Activated CD8-positive, alpha-beta memory T cell treated with anti-CD3 and anti-CD28 coated beads, Interleukin-2, amount 50 U/mL, for 48 hours (primary cell): ENCODE data around the gene SCCPDH.

Experiments used
- DNase-seq: peaks from one replicate; pipeline ENCODE4 v3.0.0-alpha.2; 2020

SCCPDH gene

DNA sequence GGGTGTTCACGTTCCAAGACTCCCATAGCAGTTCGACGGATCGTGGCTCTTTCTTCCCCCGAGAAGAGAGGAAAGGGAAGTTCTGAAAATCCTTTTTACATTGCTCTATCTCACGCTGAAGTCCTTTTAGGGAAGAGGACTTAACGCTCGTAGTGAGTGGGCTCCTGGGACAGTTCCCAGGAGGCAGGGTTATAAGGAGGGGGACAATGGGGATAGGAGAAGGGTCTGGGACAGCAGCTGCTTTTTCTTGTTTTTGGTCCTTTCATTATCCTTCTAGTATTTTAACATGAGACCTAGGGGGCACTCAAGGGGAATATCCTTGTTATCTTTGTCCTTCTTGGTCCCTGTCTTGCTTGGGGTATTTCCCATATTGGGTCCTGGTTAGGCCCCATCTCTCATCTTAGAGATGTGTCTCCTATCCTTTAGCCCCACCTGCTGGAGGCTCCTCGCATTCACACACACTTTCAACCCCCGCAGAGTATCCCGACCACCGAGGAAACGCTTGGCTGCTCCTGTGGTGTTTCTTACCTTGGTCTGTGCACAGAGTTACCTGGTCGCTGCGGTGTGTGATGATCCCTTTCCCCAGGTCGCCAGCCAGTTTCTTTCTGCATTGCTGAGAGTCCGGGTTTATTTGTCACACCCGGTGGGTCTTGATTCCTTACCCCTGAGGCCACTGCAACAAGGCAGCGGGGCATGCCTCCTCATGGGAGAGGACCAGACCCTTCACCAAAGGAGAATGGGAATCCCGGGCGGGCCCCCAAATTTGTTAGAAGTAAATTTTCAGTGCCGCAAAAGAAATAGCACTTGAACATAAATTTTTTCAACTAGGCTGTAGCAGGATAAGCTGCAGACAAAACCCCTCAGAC is 29.7 kb downstream of the SCCPDH start:
- peak; percentile 78 for DNase-seq

DNA sequence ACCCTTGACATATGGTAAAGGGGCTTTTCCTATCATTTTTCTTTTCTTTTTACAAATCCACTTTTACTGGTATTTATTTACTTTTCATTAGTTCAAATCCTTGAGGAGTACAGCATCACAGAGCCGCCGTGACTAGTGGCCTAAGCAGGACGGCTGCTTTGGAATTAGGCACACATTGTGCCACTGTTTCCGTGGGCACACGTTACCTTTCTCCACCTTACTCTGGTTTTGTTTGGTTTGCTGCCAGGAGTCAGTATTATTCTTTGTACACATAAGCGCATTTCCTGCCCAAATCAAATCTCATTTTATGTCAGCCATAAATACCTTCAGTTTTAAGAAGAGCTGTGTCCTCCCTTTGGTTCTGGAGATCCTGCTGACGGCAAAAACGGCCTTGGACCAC is 31.2 kb downstream of the SCCPDH start:
- DNase-seq, result no peak

DNA sequence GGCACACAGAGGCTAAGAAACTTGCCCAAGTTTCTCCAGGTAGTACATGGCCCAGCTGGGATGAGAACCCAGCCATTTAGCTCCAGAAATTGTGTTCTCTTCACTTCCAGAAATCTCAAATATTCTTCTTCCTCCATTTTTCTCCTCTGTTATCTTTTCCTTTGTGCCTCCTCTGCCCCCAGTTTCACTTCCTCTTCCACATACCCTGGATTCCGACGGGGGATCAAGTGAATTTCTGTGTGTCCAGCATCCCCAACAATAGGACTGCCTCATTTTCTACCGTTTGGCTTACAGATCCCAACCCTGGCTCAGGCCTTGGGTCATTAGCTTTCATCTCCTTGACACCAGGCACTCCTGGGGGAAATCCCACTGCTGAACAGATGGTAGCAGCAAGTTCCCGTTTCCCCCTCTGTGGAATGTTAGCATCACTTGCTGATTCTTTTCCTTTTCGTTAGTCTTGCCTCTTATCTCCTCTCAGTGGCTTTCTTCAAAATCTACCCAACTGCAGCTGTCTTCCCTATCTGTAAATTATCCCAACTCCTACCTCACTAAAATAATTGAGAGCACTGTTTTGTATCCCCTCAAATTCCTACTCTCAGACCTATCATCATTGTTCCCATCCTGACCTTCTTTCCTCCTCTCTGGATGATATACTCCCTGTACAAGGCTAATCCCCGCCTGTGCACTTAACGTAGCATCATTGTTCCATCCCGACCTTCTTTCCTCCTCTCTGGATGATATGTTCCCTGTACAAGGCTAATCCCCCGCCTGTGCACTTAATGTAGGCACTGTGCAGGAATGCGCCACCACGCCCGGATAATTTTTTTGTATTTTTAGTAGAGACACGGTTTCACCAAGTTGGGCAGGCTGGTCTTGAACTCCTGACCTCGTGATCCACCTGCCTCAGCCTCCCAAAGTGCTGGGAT is 36.5 kb downstream of the SCCPDH start:
- no peak for DNase-seq

DNA sequence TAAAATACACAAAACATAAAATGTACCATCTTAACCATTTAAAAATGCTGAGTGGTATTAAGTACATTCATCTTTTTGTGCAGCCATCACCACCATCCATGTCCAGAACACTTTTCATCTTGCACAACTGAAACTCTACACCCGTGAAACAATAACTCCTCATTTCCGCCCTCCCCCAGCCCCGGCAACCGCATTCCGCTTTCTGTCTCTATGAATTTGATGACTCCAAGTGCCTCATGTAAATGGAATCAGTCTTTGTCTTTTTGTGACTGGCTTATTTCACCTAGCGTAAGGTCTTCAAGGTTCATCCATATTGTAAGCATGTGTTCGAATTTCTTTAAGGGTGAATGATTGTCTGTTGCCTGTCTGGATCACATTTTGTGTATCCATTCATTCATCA is 37.2 kb downstream of the SCCPDH start:
- DNase-seq, result no peak

DNA sequence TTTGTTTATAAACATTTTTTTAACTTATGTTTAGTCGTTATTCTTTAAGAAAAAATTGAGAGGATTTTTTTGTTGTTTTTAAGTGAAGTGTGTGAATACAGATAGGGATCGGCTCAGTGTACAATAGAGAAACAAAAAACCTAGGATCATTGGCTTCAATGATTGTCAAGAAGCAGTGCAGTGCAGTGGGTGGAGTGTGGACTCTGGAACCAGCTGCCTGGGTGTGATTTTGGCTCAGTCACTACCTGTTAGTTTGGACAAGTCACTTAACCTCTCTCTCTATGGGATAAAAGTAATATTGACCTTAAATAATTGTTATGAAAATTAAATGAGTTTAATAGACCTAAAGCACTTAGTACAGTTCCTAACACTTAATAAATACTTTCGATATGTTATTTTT is 41.3 kb downstream of the SCCPDH start:
- no peak for DNase-seq

DNA sequence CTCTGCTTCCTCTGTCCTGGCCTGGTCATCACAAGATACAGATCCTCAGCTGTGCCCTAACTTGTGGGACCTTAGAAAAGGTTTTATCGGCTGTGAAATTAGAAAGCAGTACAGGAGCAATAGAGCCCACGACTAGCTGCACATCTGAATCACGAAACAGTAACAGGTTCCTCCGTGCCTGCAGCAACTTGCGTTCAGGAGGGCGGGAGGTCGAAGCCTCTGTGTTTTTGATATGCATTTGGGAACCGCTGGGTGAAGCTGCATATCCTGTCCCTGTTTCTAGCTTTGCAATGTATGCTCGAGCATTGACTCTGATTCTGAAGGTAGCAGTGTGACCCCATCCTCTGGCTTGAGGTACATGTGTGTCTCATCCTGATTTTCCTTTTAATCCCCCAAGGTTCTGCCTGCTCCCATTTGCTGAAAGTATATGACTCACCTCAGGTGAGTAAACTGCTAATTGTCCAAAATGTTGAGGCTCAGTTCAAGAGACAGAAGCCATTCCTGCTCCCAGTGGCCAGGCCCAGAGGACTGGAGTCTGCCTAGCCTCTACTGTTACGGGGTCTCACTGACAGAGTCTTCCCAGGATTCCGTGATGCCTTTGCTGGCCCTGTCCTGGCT is 44.3 kb downstream of the SCCPDH start:
- DNase-seq, result no peak

DNA sequence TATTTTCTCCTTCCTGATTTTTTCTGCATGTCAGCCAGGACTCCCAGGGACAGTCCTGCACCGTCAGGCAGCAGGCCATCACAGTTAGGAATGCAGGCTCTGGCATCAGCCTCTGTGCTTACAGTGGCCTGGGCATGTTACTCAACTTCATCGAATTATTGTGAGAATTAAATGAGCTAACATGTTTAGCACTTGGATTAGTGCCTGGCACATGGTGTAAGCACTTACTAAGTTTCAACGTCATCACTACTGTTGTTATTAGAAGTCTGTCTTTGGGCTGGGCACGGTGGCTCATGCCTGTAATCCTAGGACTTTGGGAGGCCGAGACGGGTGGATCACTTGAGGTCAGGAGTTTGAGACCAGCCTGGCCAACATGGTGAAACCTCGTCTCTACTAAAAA is 45.1 kb downstream of the SCCPDH start:
- DNase-seq, result no peak

DNA sequence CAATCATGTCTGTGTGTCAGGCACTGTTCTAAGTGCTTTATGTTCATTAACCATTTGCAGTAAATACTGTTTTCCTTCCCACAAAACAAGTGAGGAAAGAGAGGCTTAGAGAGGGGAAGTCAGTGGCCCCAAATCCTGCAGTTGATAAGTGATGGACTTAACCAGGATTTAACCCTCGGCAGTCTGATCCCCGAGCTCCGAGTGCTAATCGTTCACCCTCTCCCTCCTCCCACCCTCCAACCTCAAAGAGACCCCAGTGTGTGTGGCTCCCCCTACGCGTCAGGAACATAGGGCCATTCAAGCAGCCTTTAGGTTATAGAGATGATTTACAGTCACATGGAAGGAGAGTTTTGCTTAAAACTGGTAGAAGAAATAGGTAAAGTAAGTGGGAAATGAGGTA is 47.2 kb downstream of the SCCPDH start:
- DNase-seq, result no peak

DNA sequence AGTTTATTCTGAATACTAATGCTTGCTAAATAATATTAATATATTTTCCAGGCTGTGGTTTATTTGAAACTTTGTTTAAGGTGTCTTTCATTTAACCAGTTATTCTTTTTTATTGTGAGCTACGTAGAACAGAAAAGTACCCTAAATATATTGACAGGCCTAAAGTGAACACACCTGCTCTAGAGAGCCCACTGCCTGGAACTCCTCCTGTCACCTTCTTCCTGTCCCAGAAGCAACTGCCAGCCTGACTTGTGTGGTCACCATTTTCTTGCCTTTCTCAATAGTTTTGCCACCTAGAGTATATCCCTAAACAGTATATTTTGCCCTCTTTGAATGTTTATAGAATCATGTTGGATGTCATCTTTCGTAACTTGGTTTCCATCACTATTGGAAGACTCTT is 48.5 kb downstream of the SCCPDH start:
- no peak for DNase-seq

DNA sequence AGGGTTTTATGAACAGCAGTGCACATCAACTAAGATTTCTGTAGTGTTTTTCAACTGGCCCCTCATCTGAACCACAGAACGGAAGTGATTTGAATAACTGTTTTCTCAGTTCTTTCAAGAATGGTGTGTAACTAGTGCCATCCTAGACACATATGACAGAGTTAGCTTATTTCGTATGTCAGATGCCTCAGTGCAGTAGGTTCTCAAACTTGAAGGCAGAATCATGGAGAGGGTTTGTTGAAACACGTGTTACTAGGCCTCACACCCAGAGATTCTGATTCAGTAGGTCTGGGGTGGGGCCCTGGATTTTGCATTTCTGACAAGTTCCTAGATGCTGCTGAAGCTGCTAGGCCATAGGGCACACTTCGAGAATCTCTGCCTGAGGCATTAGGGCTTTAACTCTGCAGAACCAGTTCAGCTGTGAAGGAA is 49.0 kb downstream of the SCCPDH start:
- DNase-seq, result no peak

DNA sequence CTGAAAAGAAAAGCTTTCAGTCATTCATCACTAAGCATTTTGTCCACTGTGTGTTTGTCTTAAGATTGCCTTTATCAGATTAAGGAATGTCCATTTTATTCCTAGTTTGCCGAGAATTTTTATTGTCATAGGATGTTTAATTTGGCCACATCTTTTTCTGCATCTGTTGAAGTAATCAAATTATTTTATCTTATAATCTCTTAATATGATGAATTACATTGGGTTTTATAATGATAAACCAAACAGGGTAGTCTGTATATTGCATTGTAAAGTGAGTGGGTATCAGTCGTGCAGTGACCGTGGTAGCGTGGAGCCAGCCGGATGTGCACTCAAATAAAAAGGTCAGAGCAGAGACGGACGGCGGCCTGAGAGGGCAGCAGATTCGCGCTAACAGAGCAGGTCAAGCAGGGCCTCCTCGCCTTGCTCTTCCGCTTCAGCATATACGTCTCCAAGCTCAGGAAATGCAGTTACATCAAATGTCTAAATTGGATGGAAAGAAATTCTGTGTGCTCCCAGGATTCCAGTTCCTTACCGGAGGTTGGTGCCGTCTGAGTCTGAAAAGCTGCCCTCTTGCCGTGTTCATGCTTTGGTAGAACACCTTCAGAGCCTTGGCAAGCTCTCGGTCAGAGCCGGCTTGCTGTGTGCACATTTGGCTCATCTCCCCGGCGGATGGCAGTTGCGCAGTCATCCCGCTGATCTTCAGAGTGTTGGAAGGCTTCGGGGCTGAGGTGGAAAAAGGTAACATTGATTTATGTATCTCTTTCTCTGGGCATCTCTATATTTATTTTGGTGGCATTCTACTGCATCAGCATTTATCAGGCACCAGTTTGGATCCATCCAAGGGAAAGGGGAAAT is 51.5 kb downstream of the SCCPDH start:
- no peak for DNase-seq

DNA sequence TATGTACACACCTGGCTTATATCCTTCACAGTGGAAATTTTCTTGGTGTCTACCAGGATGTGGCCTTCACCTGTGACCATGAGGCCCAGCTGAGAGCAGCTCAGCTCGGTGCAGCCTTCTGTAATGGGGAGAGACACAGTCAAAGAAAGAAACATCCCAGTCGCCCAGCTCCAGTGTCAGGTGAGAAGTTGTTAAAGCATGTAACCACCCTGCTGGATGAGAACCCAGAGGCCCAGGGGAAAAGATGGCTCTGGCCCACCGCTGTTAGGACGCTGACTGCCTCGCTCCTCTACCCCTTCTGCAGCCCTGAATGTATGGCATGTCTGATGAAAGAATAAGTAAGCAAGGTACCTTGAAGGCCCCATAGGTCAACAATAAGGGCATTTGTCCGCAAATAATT is 52.7 kb downstream of the SCCPDH start:
- DNase-seq, result peak; percentile 17

DNA sequence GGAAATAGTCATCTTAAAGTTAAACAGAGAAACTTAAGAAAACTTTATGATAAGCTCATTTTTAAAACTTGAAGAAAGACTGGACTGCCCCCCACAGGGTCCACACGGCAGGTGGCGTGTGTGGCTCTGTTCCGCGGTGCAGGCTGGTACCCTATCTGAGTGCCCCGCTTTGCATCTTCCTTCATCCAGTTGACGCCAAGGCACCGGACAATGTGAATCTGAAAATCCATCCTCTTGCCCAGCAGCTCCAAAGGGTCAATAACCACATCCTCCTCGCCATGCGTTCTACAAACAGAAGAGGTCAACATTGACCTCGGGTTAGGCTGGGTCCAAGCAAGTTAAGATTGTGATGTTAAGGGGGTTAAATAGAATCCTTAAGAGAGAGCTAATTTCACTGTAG is 54.5 kb downstream of the SCCPDH start:
- DNase-seq, result peak; percentile 32

DNA sequence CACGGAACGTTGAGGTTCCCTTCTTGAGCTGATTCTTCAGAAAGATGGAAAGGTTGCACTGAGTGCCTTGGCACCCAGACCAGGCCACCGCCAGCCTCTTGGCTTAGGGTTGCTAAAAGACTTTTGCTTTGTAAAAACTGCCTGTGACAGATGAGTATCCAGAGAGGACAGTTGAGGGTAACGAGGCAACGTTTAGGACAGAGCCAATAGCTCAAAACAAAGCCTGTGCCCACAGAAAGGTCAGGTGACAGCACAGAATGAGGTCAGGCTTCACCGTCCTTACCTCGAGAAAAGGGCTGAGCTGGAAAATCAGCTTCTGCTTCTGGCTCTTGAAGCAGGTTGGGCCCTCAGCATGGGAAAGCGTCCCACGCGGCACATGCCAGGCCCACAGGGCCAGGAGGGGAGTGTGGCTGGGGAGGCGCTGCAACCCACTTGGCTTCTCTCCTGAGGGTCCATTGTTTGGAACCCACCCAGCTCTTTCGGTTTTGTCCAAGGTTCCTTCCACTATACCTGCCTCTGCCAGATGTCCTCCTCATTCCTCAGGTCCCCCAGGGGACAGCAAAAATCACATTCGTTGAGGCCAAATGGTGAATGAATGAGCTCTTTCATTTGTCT is 55.5 kb downstream of the SCCPDH start:
- peak; percentile 40 for DNase-seq

DNA sequence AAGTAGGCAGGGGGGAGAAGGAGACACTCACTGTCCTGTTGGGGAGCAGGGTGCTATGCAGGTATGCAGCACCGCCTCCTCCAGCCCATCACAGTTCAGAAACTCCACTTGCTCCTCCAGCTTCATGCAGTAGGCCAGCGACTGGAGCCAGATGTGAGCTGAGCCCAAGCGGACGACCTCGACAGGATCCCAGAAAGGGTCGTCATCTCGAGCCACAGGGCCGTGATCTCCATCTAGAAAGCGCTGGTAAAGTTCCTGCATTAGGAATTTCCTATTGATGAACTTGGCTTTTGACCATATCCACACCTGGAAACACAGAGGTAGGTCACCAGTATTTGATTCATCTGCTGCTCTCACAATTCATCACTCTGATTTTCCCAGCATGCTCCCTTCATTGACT is 56.1 kb downstream of the SCCPDH start:
- DNase-seq, result peak; percentile 20

DNA sequence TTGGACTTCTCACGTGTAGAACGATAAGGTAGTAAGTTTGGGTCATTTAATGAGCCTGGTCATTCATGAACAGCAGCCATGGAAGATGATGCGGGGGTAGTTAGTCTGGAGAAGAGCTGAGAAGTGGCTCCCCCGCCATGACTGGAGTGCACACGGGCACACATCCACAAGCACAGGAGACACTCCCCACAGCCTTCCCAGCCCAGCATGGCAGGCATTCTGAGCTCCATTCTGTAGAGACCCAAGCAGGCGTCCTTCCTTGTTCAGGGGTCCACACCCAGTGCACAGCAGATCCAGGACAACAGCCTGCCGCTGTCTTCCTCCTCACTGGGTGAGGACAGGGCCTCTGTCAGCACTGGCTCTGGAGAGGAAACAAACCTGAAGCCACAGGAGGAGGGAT is 57.0 kb downstream of the SCCPDH start:
- peak; percentile 34 for DNase-seq

DNA sequence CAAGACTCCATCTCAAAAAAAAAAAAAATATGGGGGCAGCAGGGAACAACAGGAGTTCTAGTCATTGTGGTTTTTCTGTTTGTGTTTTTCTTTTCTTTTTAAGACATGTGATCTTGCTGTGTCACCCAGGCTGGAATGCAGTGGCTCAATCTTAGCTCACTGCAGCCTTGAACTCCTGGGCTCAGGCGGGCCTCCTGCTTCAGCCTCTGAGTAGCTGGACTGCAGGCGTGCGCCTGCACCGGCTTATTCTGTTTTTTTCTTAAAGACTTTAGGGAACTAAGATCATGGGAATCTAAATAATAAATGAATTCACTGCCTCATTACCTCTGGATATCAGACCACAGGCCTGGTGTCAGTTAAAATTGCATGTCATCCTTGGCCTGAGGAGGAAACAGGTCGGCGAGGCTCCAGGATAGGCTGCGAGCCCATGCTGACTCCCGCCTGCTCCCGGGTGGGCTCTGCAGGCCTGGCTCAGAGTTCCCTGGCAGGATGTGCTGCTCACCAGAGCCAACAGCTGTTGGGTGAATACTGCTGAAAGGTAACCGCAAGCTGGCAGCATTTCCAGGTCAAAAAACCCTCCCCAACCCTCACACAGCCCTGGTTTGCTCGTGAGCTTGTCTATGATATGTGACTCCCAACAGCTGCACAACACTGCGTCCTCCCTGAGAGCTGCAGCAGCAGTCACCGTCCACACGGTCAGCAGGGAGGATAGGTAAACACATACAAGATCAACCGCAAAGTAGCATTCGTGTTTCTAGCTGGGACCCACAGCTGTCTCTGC is 58.1 kb downstream of the SCCPDH start:
- DNase-seq, result no peak

DNA sequence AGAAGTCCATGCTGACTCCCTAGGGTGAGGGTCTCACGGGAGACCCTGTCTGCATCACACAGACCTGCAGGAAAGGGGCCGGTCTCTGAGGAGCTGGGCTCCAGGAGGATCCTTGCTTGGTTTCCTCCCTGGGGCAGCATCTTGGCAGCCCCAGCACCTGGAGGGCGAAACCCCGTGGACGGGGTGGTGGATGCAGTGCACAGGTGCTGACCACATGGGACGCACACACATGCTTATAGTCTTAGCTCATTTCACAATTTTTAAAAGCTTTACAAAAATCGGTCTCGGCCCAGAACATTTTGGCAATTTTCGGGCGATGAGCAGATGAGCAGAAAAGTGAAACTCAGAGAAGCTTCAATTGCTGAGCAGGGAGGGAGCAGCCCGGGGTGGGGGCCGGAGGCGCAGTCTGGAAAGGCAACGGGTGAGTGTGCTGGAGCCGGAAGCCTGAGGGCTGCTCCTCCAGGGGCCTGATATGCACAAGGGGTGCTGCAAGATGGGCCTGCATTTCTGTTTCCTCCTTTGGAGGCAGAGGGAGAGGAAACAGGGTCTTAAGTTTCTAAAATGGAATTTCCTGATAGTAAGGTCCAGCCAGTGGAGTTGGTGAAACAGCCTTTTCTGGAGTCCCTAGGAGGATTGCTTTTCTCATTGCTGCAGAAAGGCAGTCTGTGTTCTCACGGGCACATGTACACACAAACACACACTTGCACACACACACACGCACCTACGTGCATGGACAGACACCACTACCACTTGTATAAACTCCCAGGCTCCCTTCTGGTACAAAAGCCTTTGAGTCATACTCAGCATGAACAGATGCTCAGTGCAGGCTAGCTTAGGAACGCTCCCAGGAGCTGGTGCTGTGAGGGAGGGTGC is 60.6 kb downstream of the SCCPDH start:
- DNase-seq, result peak; percentile 56

DNA sequence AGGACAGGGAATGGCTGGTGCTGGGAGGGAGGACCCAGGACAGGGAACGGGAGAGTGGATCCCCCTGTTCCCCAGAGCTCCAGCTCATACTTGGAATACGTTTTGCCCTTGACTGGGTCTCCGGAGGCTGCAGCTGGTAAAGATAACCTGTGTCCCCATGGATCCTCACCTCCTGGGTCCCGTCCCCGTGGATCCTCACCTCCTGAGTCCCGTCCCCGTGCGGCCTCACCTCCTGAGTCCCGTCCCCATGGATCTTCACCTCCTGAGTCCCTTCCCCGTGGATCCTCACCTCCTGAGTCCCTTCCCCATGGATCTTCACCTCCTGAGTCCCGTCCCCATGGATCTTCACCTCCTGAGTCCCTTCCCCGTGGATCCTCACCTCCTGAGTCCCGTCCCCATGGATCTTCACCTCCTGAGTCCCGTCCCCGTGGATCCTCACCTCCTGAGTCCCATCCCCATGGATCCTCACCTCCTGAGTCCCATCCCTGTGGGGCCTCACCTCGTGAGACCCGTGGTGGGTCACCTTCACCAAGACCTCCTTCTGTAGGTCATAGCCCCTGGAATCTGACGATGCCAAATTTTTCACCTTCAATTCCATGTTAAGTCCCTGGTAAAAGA is 61.4 kb downstream of the SCCPDH start:
- DNase-seq, result no peak
